Motor neuron (in vitro differentiated cells): ENCODE data around the gene CFAP57. TPM values are rescaled to one million over a fixed set of nuclear protein-coding genes. Genes with fewer than 3 reads are reported as not detected.

Experiments used
- ATAC-seq, 8 experiments: fragments of 200-7000 bp; cut with Tn5 transposase; replicated peaks in 6 of 8; 2 replicates each; pipeline ENCODE4 v1.8.0; 2021; ENCODE audit warnings: mild to moderate bottlenecking in 8 of 8, moderate library complexity in 8 of 8
- H3K27ac ChIP-seq, 2 donors: fragments of 250-450 bp; sonication (Bioruptor Pico); 2 replicates each; pipeline ENCODE4 v1.9.0; 2021; ENCODE audit warnings: antibody characterized with exemption in 2 of 2, mild to moderate bottlenecking in 2 of 2, moderate library complexity in 1 of 2
- H3K4me1 ChIP-seq, 2 donors: fragments of 250-450 bp; sonication (Bioruptor Pico); replicated peaks in 1 of 2; 2 replicates each; pipeline ENCODE4 v1.6.1; 2021; ENCODE audit warnings: antibody characterized with exemption in 2 of 2, mild to moderate bottlenecking in 2 of 2, moderate library complexity in 1 of 2
- H3K4me3 ChIP-seq, 5 donors: fragments of 250-450 bp; sonication (Bioruptor Pico); 2 replicates each; pipeline ENCODE4 v1.9.0; 2021; ENCODE audit warnings: antibody characterized with exemption in 5 of 5, mild to moderate bottlenecking in 5 of 5, moderate library complexity in 4 of 5
- WGBS, 10 experiments: fragments of 450-650 bp; shearing (Covaris generic); methylation state at CpG; one replicate each; pipeline ENCODE4 v1.0.0; 2022; 5-methylcytosine and 5-hydroxymethylcytosine counted together
- in situ Hi-C, 9 experiments: fragments of 400-800 bp; cut with MboI; loops; one replicate each; pipeline ENCODE4 v1.15.0; 2021; ENCODE audit warnings: low sequenced_read_pairs in 9 of 9, low pct_unique_long_range_greater_than_20kb in 2 of 9; ENCODE audit not compliant: unreplicated experiment in 9 of 9
- total RNA-seq, 8 experiments: library from RNA; unstranded; fragments of 300-600 nt; gene quantifications; 2 replicates each; pipeline versions ENCODE4 v1.2.3 to v1.2.4, GENCODE V29; 2022

The CFAP57 gene
- total RNA-seq, 8 experiments from 2014 or later, result 0.40 to 7.3 (median 0.82) TPM

GRCh38 chr1:43252225-43252624 is 80.1 kb downstream of the CFAP57 start:
- Histone ChIP-seq H3K4me3 (no peak overlapping the region), H3K4me1 (no peaks in the 10 kb centered on the region), H3K27ac (no peak overlapping the region)
- in situ Hi-C loops, result no loop called here
- no peak for ATAC-seq
- 0 to 93% (median 54%) methylated on average over 1 of the region's 1 CpG for WGBS, 10 experiments

DNA sequence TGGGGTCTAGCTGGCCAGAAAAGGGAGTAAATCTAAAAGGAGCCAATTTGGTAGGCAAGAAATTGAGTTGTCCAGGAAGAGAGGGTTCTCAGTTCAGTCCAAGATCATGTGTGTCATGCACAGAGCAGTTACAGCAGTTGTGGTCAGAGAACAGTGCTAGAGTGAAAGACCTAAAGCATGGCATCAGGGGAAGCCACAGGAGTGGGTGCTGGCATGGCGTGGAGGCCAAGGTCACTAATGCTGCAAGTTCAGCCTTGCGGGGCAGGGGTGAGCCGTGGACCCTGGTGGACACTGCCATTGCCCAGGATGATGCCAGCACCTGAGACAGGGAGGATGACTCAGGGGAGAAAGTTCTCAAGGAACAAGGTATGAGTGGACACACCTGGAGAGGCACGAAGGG is 81.0 kb downstream of the CFAP57 start:
- Histone ChIP-seq H3K4me1 (no peaks in the 10 kb centered on the region), H3K4me3 (no peak overlapping the region), H3K27ac (no peak overlapping the region)
- 57 to 100% (median 89%) methylated on average over 1 to 4 of the region's 4 CpGs; no CpG with 5 or more reads in 3 of the 10 experiments for WGBS, 10 experiments
- ATAC-seq, result no peak
- in situ Hi-C loops, result no loop called here

DNA sequence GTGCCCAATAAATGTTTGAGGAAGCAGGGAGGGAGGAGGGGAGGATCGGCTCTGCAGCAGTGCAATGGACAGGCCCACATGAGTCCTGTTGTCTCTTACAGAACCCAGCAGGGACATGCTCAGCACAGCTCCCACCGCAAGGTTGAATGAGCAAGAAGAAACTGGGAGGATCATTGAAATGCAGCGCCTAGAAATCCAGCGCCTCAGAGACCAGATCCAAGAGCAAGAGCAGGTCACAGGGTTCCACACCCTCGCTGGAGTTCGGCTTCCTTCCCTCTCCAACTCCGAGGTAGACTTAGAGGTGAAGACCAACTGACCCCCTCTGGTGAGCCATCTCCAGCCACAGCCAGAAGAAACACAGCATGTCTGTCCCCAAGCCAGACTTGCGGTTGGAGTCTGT is 81.7 kb downstream of the CFAP57 start:
- in situ Hi-C loops, result no loop called here
- no peak for ATAC-seq
- WGBS, 10 experiments, result 56 to 83% (median 78%) methylated on average over 1 to 8 of the region's 8 CpGs; no CpG with 5 or more reads in 4 of the 10 experiments
- Histone ChIP-seq H3K4me3 (no peak overlapping the region), H3K4me1 (no peaks in the 10 kb centered on the region), H3K27ac (no peak overlapping the region)

- ATAC-seq, result no peak
- 0 to 85% (median 61%) methylated on average over 2 to 8 of the region's 10 CpGs; no CpG with 5 or more reads in 3 of the 10 experiments for WGBS, 10 experiments
- in situ Hi-C loops, result no loop called here
Measured at GRCh38 chr1:43255438-43256210, 83.5 kb downstream of the CFAP57 start.

DNA sequence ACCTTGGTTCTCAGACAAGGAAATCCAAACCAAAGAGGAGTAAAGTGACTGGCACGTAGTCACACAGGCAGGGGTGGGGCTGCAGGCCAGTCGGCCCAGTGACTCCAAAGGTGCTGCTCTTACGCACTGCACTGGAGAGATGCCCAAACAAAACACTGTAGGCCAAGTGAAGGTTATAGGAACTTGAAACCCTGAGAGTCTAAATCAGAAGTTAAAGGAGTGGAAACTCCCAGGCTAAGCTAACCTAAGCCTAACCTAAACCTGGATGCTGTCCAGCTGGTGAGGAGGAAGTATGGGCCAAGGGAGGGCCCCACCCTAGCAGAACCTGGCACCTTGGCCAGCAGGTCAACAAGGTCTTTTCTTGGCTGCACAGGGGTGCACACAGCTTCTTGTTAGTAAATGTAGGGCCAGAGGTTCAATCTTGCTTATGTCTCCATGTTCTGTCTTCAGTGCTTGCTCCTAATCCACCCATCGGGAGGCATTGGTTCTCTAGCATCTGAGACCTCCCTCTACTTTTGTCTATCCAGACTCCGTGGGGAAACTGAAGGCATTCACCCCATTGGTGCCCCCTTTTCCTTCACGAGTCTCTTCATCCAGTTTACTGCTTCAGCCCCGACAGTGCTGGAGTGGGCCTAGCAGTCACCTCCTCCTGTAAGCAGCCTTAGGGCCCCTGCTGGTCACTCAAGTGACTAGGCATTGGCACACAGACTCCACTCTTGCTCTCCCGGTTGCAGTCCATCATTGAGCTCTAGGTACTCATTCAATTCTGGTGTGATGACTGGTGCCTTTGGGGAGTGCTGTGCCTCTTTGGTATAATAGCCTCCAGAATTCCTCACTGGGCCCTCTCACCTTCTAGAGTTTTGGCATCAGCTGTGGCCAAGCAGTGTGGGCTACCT is 84.8 kb downstream of the CFAP57 start:
- Histone ChIP-seq H3K27ac (no peak overlapping the region), H3K4me3 (no peak overlapping the region), H3K4me1 (no peaks in the 10 kb centered on the region)
- WGBS, 10 experiments, result 46 to 100% (median 70%) methylated on average over 1 to 8 of the region's 8 CpGs; no CpG with 5 or more reads in 2 of the 10 experiments
- in situ Hi-C loops, result no loop called here
- ATAC-seq, result no peak

More at GRCh38 chr1:43255438-43256210, 83.5 kb downstream of the CFAP57 start:
- Histone ChIP-seq H3K4me1 (no peaks in the 10 kb centered on the region), H3K4me3 (no peak overlapping the region), H3K27ac (no peak overlapping the region)

- 40 to 95% (median 64%) methylated on average over 1 to 3 of the region's 3 CpGs; no CpG with 5 or more reads in 4 of the 10 experiments for WGBS, 10 experiments
- ATAC-seq, result no peak
- in situ Hi-C loops, result no loop called here
- Histone ChIP-seq H3K27ac (no peak overlapping the region), H3K4me1 (no peaks in the 10 kb centered on the region), H3K4me3 (no peak overlapping the region)
Measured at GRCh38 chr1:43258370-43258769, 86.2 kb downstream of the CFAP57 start.

DNA sequence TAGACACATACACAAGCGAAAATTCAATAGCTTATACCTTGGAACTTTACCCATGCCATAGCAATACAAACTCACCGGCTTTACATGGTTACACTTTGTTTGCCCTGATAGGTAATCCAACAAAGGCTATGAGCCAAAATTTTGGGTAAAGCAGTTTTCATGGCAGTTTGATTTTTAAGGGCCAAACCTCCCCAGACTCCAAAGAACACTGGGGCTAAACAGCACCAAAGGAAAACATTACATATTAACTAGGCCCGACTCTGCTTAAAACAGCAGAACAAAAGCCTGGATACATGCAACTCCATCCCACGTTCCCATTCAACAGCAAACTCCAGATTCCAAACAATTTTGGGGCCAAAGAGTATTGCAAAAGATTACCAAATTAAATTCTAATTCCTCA is 93.3 kb downstream of the CFAP57 start:
- H3K4me3 ChIP-seq, result no peak overlapping the region
- no peak for ATAC-seq
- 33 to 86% (median 60%) methylated on average over 1 to 4 of the region's 4 CpGs for WGBS, 10 experiments
- in situ Hi-C loops, result no loop called here
- H3K27ac ChIP-seq, result no peak overlapping the region
- peaks cover 0 to under 1% of the 10 kb centered on the region in 2 donors for H3K4me1 ChIP-seq

DNA sequence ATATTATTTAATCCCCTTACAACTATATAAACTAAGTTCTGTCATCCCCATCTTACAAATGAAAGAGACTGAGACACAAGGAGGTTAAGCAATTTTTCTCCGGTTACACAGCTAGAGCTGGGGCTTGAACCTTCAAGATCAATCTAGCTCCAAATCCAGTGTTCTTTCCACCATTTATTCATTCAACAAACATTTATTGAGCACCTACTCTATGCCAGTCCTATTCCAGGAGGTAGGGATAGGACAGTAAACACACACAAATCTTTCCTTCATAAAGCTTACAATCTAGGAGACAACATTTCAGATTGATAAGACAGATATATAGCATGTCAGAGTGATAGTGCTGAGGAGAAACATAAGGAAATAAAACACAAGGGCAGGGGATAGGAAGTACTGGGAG is 94.8 kb downstream of the CFAP57 start:
- in situ Hi-C loops, result no loop called here

GRCh38 chr1:43267291-43267805 is 95.2 kb downstream of the CFAP57 start:
- H3K4me1 ChIP-seq, result peaks cover 0 to 13% of the 10 kb centered on the region in 2 donors
- no peak overlapping the region for H3K27ac ChIP-seq
- in situ Hi-C loops, result no loop called here
- H3K4me3 ChIP-seq, result no peak overlapping the region
- WGBS, 10 experiments, result 75 to 90% (median 80%) methylated on average over 1 to 9 of the region's 9 CpGs; no CpG with 5 or more reads in 4 of the 10 experiments
- ATAC-seq, result peak in 3 of 8 experiments; percentile 25 to 42 (median 33)

More for the DNA sequence above, 94.8 kb downstream of the CFAP57 start:
- peaks cover 0 to 13% of the 10 kb centered on the region in 2 donors for H3K4me1 ChIP-seq
- no peak for ATAC-seq
- H3K27ac ChIP-seq, result no peak overlapping the region
- no peak overlapping the region for H3K4me3 ChIP-seq
- WGBS, 10 experiments, result 80 to 100% (median 100%) methylated on average over 1 of the region's 1 CpG; no CpG with 5 or more reads in 4 of the 10 experiments

DNA sequence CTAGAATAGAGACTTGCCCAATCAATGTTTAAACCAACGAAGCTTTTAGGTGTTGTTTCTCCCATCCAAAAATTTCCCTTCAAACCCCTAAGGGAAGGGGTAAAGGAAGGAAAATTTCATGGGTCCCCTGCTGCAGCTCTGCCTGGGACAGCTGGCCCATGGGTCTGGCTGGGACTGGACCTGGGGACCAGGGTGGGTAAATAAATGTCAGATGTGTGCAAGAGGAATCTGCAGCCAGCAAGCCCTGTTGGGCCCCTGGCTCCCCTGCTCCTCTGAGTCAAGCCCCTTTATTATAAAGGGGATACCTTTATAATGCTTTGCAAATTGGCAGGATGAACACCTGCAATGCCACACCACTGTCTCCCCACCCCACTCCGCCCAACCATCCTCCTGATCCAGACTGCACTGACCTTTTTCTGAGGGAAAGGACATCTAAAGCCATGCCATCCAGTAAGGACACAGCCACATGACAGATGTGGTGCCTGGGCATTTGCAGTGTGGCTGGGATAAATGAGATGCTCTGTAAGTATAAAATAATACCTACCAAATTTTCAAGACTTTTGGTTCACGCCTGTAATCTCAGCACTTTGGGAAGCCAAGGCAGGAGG is 95.8 kb downstream of the CFAP57 start:
- Histone ChIP-seq H3K4me1 (peaks cover 0 to 13% of the 10 kb centered on the region in 2 donors), H3K27ac (no peak overlapping the region), H3K4me3 (no peak overlapping the region)
- ATAC-seq, result no peak
- WGBS, 10 experiments, result 38 to 100% (median 89%) methylated on average over 1 to 3 of the region's 3 CpGs; no CpG with 5 or more reads in 4 of the 10 experiments
- in situ Hi-C loops, result no loop called here

DNA sequence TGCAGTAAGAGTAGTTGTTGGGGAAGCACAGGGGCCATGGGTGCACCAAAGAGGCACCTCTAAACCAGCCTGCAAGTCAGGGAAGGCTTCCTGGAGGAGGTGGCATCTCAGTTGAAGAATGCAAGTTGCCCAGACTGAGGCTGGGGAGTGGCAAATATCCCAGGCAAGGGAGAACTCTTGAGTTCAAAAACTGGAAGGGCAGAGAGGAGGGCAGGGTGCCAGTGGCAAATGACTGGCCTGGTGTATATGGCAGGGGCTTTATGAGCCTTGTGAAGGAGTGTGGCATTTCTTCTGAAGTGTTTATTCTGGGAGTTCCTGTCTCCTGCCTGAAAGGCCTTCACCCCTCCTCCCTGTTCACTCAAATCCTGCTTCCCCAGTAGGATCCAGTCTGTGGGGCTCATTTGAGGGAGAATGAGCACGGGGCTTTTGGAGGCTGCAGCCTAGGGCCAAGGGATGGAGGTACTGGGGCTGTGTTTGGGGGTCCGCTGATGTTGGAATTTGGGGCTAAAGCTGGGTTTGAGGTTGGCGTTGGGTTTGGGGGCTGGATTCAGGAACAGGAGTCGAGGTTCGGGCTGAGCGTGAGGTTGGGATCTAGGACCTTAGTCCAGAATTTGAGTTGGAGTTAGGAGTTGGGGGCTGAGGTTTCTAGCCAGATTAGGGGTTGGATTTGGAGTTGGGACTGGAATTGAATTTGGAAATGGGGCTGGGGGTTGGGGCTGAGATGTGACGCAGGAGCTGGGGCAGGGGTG is 97.7 kb downstream of the CFAP57 start, which contains the start of gene TMEM125:
Gene TMEM125 (plus strand): TSS at position 357 of the 749 bp plus-strand sequence. CDS start 2,740 bp downstream, outside the sequence.
- Histone ChIP-seq H3K4me1 (peaks cover 0 to 13% of the 10 kb centered on the region in 2 donors), H3K27ac (peak within 1 kb of the TSS in 1 of 2 donors; percentile 2), H3K4me3 (no peak within 1 kb of the TSS)
- 33 to 87% (median 62%) methylated on average over 1 to 4 of the region's 7 CpGs; no CpG with 5 or more reads in 3 of the 10 experiments for WGBS, 10 experiments
- in situ Hi-C loops, result no loop called here
- no peak for ATAC-seq
